Kidney (tissue), 14 donors: Measurements from ENCODE around the gene TACR2. TPM values are rescaled to one million over a fixed set of nuclear protein-coding genes. Genes with fewer than 3 reads are reported as not detected.
A peak's percentile ranks its signal among the peaks of the same experiment; 100 is the strongest.

Source experiments
- DNase-seq, 5 donors: peaks; one replicate each; pipeline ENCODE4 v3.0.0-alpha.2; 2013 to 2020
- FAIRE-seq: peaks from 2 replicates; lab custom pipeline; 2012; peaks lifted over from hg19 to GRCh38; lab: Jason Lieb, UNC
- H3K27ac ChIP-seq, 2 donors: one replicate each; pipeline ENCODE4 v1.7.0; 2013; ENCODE audit warnings: low read depth in 2 of 2, low read length in 2 of 2, inconsistent platforms in 1 of 2
- H3K27me3 ChIP-seq: one replicate; pipeline ENCODE4 v1.7.1; 2013; ENCODE audit warnings: low read length, inconsistent platforms; ENCODE audit not compliant: control insufficient read depth, insufficient read depth
- H3K36me3 ChIP-seq, 3 donors: one replicate each; pipeline versions ENCODE4 v1.7.0 to v1.7.1; 2013; ENCODE audit warnings: low read length in 3 of 3, control low read depth in 1 of 3, inconsistent platforms in 1 of 3; ENCODE audit not compliant: insufficient read depth in 3 of 3, control insufficient read depth in 2 of 3
- H3K4me1 ChIP-seq, 3 donors: one replicate each; pipeline versions ENCODE4 v1.7.0 to v1.7.1; 2013; ENCODE audit warnings: low read length in 3 of 3, inconsistent platforms in 1 of 3, low read depth in 1 of 3; ENCODE audit not compliant: control insufficient read depth in 2 of 3, insufficient read depth in 2 of 3
- H3K4me3 ChIP-seq, 3 donors: one replicate each; pipeline versions ENCODE4 v1.7.0 to v1.8.1; 2013; ENCODE audit warnings: low read length in 3 of 3, control low read depth in 1 of 3, inconsistent platforms in 1 of 3
- H3K9ac ChIP-seq, 3 donors: one replicate each; pipeline versions ENCODE4 v1.7.0 to v1.7.1; 2013; ENCODE audit warnings: low read length in 3 of 3, control low read depth in 1 of 3, inconsistent platforms in 1 of 3
- H3K9me3 ChIP-seq, 3 donors: one replicate each; pipeline versions ENCODE4 v1.7.0 to v1.7.1; 2013; ENCODE audit warnings: low read length in 3 of 3, control low read depth in 1 of 3, inconsistent platforms in 1 of 3; ENCODE audit not compliant: control insufficient read depth in 2 of 3, insufficient read depth in 1 of 3
- CTCF ChIP-seq: IDR thresholded peaks from 3 replicates; pipeline ENCODE4 v1.5.1; 2012; ENCODE audit warnings: mild to moderate bottlenecking, moderate library complexity, borderline replicate concordance; ENCODE audit not compliant: insufficient read depth; ENCODE audit errors: extremely low read depth
- intact Hi-C: fragments of 100-400 bp; cut with DNase I; formaldehyde crosslinking; loops from one replicate; pipeline ENCODE4 v1.11.1; 2022
- polyA plus RNA-seq: library from polyadenylated mRNA; stranded (reverse); fragments of 350-450 nt; fragmentation: Illumina TruSeq; extraction: RNeasy Lipid Tissue Mini Kit (QIAGEN cat#74804); gene quantifications from one replicate; pipeline ENCODE4 v1.2.3, GENCODE V29; 2014; ENCODE audit warnings: low read depth, low replicate concordance; ENCODE audit not compliant: insufficient read depth
- total RNA-seq: library from RNA; stranded (reverse); fragmentation: NEBNext Ultra II Directional; extraction: Animal tissue kit (Norgen Biotek cat#: 25700); gene quantifications from one replicate; pipeline ENCODE4 v1.2.1, GENCODE V29; 2021
- donor health status: control.
- donor health status: control.
- donor health status: control.
- donor health status: control.
- donor health status: control.
- donor health status: DM: yes; HTN: yes; CAD: no.
- donor health status: Normal renal cell carcinoma (clear cell type).

Gene TACR2
- total and polyA plus RNA-seq, 2 donors from 2014 or later = 0.37 to 0.38 TPM

- no peak overlapping the region for H3K27ac ChIP-seq
- intact Hi-C loops = loop anchor here (5.0 kb wide), 1 partner anchor 153 kb away; no protein-coding TSS in a partner anchor
- H3K9ac ChIP-seq = no peak overlapping the region
- no peak for TF ChIP-seq CTCF
- peaks cover 0 to 9% (median 5%) of the 10 kb centered on the region in 3 donors for H3K36me3 ChIP-seq
- no peak overlapping the region for H3K4me3 ChIP-seq
- H3K4me1 ChIP-seq = no peaks in the 10 kb centered on the region
- no peak for FAIRE-seq
- H3K27me3 ChIP-seq = no peaks in the 10 kb centered on the region
- H3K9me3 ChIP-seq = no peaks in the 10 kb centered on the region
- peak in 1 of 5 donors; percentile 22 for DNase-seq
Measured at GRCh38 chr10:69389827-69390490, 26.8 kb downstream of the TACR2 start.

GRCh38 chr10:69388488-69388887, 28.2 kb downstream of the TACR2 start:
- DNase-seq = no peak
- no peak overlapping the region for H3K9ac ChIP-seq
- intact Hi-C loops = no loop called here
- H3K4me3 ChIP-seq = no peak overlapping the region
- TF ChIP-seq CTCF = no peak
- H3K27me3 ChIP-seq = no peaks in the 10 kb centered on the region
- no peak overlapping the region for H3K27ac ChIP-seq
- FAIRE-seq = no peak
- no peaks in the 10 kb centered on the region for H3K4me1 ChIP-seq
- H3K36me3 ChIP-seq = peaks cover 0 to 16% (median 15%) of the 10 kb centered on the region in 3 donors
- H3K9me3 ChIP-seq = no peaks in the 10 kb centered on the region

- intact Hi-C loops = no loop called here
- no peak for TF ChIP-seq CTCF
- DNase-seq = no peak
- H3K27ac ChIP-seq = no peak overlapping the region
- H3K4me1 ChIP-seq = no peaks in the 10 kb centered on the region
- no peak for FAIRE-seq
- no peak overlapping the region for H3K9ac ChIP-seq
- no peaks in the 10 kb centered on the region for H3K9me3 ChIP-seq
- H3K4me3 ChIP-seq = no peak overlapping the region
- peaks cover 0 to 21% (median 20%) of the 10 kb centered on the region in 3 donors for H3K36me3 ChIP-seq
- no peaks in the 10 kb centered on the region for H3K27me3 ChIP-seq
Measured at GRCh38 chr10:69387500-69387899, 29.2 kb downstream of the TACR2 start.
